Stimulated activated CD8-positive, alpha-beta memory T cell treated with anti-CD3 and anti-CD28 coated beads, Interleukin-12 subunit alpha, Interleukin-12 subunit beta, amount 100 ng/mL, for 4 hours (primary cell): ENCODE results near the gene RBBP8.
"Not testable (repeated sequence)": the region's sequence is repeated elsewhere in the genome, so short reads cannot be mapped to it uniquely, and the experiment has no call there.

Experiments used
- DNase-seq: peaks from one replicate; pipeline ENCODE4 v3.0.0-alpha.2; 2020; ENCODE audit warnings: low read depth

Gene RBBP8

GRCh38 chr18:22943847-22944246 is 10.7 kb downstream of the RBBP8 start:
- no peak for DNase-seq

GRCh38 chr18:22946217-22946616 is 13.1 kb downstream of the RBBP8 start:
- no peak for DNase-seq

DNA sequence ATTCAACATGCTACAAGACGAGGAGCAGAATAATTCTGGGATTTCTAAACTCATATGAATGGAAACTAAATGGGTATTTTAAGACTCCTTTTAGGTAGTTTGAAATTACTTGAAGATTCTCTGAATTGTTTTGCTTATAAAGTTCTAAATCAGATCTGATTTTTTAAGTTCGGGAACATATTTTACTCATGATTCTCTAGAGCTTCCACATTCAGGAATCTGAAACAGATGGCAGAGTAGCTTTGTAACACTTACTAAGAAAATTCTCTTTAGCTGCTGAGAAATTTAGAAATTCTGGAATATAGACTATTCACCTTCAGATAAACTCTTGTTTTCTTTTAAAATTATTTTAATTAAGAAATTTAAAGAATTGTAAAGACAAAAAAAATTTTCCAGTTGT is 13.7 kb downstream of the RBBP8 start:
- DNase-seq, result no peak

DNA sequence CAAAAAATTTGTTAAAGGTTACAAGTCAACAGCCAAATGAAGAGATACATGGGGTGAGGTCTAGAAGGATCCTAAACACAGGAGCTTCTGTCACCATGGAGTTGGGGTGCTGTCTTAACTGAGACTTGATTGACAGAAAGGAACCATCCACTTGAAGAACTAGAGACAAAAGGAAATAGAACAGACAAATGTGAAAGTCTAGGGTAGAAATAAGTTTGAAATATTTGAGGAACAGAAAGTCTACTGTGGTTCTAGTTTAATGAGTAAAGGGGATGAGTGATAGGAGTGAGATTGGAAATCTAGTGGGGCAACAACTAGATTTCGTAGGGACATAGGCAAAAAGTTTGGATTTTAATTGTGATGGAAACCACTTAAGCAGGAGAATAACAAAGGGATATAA is 18.7 kb downstream of the RBBP8 start:
- DNase-seq, result no peak

DNA sequence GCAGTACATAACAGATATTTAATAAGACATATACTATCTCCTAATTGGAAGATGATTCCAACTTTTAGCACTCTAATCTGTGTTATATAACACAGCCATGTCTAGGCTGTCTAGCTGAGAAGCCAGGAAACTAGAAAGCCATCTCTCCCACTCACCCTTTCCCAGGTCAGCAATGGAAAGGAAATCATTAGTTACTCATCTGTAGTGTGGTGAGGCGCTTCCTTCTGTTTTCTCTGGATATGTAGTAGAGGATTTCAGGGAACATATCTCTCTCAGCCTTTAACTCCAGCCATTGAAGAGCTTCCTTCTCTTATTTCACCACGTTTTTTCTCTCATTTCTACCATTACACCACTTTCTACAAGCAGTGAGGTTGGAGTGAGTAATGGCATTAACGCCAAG is 19.4 kb downstream of the RBBP8 start:
- no peak for DNase-seq

- not testable (repeated sequence) for DNase-seq
Measured at GRCh38 chr18:22953982-22954381, 20.9 kb downstream of the RBBP8 start.

DNA sequence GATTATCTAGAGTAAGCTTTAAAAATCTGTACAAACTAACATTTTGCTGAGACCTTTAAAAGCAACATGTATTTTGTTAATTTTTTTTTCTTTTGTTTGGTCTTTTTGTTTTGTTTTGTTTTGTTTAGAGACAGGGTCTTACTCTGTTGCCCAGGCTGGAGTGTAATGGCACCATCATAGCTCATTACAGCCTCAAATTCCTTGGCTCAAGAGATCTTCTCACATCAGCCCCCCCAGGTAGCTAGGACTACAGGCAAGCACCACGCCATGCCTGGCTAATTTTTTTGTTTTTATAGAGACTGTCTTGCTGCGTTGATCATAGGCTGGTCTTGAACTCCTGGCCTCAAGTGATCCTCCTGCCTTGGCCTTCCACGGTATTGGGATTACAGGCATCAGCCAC is 23.1 kb downstream of the RBBP8 start:
- no peak for DNase-seq

DNA sequence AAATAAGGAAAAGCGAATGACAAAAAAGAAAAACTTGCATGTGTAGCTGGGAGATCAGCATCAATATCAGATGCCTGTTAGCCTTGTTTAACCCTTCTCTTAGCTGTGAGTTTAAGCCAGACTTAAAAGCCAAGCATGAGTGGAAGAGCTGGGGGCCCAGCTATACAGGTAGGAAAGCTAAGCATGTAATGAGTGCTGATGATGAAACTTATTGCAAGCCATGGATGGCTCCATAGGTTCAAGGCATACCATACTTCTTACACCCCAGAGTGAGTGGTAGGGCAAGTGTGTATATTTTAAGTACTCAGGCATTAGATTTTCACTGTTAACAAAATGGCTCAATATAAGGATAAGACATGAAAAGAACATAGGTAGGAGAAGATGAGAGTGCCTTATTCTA is 28.0 kb downstream of the RBBP8 start:
- DNase-seq, result no peak

DNA sequence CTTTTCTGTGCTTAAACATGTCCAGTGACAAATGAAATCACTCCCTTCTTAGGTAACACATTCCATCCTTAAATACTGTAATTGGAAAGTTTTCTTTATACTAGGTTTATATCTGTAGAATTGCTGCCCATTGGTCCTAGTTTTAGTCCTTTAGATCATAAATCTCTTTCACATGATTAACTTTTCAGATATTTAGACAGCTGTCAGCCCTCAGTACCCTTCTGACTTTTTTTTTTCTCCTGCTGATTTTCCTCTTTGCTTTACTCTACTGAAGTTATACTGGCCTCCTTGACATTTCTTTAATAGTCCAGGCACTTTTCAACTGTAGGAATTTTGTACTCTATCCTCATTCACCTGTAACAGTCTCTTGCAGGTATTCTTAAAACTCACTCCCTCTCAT is 28.9 kb downstream of the RBBP8 start:
- DNase-seq, result no peak

DNA sequence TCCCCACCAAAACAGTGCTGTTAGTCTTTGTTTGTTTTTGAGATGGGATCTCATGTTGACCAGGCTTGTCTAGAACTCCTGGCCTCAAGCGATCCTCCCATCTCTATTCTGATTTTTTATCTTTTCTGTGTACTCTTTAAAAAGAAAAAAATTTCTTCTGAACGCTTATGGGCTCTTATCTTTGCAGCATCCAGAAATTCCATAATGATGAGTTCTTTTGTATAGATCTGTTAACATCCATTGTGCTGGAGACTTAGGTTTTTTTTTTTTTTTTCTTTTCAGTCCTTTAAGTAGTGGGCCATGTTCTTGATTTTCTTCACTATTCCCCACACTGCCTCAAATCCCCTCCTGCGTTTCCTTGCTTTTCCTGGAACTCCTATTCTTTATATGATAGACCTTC is 31.0 kb downstream of the RBBP8 start:
- DNase-seq, result no peak

DNA sequence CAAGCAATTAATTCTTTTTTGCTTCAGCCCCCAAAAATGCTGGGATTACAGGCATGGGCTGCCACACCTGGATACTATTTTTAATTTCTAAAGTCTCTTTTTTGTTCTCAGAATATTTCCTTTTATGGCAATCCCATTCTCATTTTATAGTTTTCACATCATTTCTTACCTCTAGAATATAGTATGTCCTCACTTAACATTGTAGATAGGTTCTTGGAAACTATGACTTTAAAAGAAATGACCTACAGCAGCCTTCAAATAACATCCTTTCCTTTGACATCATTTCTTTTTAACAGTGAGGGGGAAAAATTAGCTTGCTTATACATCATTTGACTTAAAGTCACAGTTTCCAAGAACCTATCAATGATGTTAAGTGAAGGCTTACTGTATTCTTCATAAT is 31.6 kb downstream of the RBBP8 start:
- no peak for DNase-seq

DNA sequence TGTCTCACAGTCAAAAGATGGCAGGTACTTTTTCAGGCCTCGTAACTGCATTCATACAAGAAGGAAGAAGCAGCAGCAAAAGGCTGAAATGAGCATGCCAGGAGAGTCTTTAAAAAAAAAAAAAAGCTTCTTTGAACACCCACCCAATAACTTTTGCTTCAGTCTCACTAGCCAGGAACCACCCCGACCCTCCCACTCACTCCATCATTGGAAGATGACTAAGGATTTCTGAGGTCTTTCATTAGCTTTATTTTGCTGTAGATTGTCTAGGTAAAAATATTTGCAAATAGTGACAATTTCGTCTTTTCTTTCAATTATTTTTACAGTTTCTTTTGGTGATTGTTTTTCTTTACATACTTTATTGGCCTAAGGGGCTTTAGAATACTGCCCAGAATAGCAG is 37.9 kb downstream of the RBBP8 start:
- no peak for DNase-seq

GRCh38 chr18:22974001-22974400 is 40.9 kb downstream of the RBBP8 start:
- no peak for DNase-seq

GRCh38 chr18:22974707-22975106 is 41.6 kb downstream of the RBBP8 start:
- DNase-seq, result no peak

GRCh38 chr18:22975508-22975907 is 42.4 kb downstream of the RBBP8 start:
- no peak for DNase-seq

DNA sequence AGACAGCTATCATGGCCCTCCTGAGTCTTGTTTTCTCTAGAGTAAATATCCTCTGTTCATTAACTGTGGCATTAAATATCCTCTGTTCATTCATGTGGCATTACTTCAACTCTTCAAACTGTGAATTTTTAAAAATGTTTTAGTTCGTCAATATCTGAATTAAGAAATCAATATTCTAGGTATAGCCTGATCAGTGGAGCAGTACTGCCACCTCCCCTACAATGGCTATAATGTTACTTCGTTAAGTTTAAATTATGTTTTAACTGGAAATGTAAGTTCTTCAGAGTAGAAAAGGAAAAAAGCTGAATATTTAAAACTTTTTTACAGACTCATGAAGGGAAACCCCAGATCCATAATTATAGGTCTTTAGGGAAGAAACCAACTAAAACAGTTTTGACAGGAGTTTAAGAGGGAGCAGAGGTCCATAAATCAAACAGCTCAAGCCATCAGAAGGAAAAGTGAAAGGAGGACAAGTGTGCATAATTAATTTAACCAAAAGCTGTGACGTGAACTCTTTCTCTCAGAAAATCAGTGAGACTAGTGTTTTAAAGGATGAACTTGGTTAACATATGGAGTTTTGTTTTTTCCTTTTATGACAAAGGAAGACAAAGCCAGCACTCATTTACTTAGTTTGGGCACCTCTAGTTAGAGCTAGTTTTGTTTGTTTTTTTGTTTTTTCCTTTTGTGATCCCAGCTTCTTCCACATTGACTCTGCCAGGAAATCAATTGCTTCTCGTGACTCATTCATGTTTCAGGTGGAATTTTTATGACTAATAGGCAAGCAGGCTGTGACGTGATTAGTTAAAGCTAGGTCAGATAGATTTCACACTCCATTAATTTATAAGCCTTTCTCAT is 44.9 kb downstream of the RBBP8 start:
- no peak for DNase-seq

DNA sequence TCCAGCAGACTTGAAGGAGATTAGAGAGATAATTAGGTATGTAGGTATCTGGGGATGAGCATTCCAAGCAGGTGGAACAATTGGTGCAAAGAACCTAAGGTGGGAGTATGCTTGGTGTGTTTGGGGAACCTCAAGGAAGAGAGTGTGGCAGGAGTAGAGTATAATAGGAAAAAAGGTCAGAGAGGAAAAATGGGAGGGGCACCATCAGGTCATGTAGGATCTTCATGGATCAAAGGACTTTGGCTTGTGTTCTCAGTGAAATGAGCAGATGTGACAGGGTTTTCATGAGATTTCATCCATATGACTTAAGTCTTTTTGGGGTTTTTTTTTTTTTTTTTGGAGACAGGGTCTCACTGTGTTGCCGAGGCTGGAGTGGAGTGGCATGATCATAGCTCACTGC is 47.3 kb downstream of the RBBP8 start:
- no peak for DNase-seq

DNA sequence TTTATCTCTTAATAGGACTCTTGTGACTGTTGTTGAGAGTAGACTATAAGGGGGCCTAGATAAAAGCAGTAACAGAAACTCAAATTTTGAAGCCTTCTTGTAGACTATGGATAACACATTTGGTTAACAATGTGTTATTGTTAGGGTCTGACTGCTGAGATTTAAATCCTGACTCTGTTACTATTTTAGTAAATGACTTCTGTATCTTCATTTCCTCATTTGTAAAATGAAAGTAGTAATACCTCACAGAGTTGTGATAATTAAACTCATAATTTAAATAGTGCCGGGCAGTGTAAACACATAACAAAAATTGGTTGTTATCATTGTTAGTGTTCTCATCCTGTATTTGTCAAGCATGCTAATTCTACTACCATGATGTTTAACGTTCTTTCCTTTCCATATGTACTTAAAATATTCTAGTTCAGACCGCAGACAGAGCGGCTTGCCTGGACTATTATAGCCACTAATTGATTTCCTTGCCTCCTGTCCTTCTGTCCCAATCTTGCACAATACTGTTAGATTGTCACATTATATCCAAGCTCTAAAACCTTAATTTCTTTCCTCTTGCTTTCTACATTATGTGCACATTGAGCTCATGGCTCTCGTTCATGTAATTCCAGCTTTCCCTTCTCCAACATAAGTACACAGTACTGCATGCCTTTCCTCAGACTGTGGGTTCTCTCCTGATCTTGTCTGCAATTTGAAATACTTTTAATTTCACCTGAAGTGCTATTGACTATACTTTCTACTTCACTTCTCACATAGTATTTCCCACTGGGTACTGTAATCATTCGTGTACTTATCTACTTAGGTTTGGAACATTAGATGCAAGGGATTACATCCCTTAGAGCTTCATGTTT is 48.4 kb downstream of the RBBP8 start:
- no peak for DNase-seq

DNA sequence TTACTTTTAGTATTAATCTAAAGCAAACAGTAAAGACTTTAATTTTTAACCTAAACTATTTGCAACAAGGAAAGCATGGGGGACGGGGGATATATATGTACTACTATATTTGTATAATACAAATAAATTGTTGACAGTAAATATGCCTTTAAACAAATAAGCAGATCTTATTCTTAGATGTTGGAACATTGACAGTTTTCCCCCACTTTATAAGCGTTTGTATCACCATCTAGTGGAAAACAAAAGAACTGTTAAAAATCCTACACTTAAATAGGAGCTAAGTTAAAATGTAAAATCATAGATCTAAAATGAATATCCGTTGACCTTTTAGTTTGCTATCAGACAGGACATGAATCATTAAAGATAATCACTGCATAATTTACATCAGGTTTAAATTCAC is 50.0 kb downstream of the RBBP8 start:
- DNase-seq, result no peak

DNA sequence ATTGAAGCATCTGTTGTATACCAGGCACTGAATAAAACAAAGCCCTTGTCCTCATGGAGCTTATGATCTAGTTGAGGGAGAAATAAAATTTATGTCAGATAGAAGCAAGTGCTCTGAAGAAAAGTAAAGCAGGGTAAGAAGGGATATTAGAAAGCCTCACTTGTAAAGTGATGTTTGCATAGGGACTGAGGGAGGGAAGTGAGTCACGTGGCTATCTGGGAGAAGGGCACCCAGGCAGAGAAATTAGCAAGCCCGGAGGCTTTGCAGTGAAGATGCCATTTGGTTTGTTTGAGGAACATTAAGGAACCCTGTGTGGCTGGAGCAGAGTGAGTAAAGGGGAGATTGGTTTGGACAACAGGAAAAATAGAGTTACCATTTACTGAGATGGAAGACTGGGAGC is 52.1 kb downstream of the RBBP8 start:
- no peak for DNase-seq

GRCh38 chr18:22987547-22988189 is 54.5 kb downstream of the RBBP8 start:
- DNase-seq, result no peak

GRCh38 chr18:22988208-22988607 is 55.1 kb downstream of the RBBP8 start:
- DNase-seq, result no peak

- no peak for DNase-seq
Measured at GRCh38 chr18:22998344-22998743, 65.2 kb downstream of the RBBP8 start.
